ENCODE data around the gene MCOLN3. TPM values are rescaled to one million over a fixed set of nuclear protein-coding genes. Genes with fewer than 3 reads are reported as not detected.

The MCOLN3 gene
- total and polyA plus RNA-seq, 2 experiments from 2014 or later = 3.5 to 4.4 TPM

DNA sequence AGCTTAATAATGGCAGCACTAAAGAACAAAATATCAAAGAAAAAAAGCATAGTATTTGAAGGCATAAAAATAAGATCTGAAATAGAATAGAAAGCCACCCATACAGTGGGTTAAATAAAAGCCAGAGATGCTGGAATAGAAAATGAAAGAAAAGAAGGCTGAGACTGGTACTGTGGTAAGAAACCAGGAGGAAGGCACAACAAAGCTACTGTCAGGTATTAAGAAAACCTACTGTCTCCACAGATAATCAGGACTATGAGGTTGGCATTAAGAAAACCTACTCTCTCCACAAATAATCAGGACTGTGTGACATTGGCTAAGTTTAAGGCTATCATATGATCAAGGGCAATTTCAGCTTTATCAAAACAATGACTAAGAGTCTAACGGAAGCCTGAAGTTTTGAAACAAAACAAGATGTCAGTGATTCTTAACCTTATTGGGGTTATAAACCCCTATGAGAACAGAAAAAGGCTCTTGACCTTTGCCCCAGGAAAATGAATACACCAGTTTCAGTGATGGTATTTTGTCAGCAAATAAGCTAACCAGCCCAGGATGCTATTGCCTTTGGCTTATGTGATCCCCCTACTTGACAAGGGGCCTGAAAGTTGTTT, 75.8 kb downstream of the MCOLN3 start:
- TF ChIP-seq, protein P1, sequence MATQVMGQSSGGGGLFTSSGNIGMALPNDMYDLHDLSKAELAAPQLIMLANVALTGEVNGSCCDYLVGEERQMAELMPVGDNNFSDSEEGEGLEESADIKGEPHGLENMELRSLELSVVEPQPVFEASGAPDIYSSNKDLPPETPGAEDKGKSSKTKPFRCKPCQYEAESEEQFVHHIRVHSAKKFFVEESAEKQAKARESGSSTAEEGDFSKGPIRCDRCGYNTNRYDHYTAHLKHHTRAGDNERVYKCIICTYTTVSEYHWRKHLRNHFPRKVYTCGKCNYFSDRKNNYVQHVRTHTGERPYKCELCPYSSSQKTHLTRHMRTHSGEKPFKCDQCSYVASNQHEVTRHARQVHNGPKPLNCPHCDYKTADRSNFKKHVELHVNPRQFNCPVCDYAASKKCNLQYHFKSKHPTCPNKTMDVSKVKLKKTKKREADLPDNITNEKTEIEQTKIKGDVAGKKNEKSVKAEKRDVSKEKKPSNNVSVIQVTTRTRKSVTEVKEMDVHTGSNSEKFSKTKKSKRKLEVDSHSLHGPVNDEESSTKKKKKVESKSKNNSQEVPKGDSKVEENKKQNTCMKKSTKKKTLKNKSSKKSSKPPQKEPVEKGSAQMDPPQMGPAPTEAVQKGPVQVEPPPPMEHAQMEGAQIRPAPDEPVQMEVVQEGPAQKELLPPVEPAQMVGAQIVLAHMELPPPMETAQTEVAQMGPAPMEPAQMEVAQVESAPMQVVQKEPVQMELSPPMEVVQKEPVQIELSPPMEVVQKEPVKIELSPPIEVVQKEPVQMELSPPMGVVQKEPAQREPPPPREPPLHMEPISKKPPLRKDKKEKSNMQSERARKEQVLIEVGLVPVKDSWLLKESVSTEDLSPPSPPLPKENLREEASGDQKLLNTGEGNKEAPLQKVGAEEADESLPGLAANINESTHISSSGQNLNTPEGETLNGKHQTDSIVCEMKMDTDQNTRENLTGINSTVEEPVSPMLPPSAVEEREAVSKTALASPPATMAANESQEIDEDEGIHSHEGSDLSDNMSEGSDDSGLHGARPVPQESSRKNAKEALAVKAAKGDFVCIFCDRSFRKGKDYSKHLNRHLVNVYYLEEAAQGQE (IDR thresholded peaks at IDR 0.05; ENCODE audit: unreplicated experiment) = no peak
- TF ChIP-seq NANOG (IDR thresholded peaks at IDR 0.05; ENCODE audit: borderline replicate concordance) = no peak
- no peak for TF ChIP-seq ZNF114 (CRISPR knock-in tag; IDR thresholded peaks at IDR 0.05)
- TF ChIP-seq, protein P2, sequence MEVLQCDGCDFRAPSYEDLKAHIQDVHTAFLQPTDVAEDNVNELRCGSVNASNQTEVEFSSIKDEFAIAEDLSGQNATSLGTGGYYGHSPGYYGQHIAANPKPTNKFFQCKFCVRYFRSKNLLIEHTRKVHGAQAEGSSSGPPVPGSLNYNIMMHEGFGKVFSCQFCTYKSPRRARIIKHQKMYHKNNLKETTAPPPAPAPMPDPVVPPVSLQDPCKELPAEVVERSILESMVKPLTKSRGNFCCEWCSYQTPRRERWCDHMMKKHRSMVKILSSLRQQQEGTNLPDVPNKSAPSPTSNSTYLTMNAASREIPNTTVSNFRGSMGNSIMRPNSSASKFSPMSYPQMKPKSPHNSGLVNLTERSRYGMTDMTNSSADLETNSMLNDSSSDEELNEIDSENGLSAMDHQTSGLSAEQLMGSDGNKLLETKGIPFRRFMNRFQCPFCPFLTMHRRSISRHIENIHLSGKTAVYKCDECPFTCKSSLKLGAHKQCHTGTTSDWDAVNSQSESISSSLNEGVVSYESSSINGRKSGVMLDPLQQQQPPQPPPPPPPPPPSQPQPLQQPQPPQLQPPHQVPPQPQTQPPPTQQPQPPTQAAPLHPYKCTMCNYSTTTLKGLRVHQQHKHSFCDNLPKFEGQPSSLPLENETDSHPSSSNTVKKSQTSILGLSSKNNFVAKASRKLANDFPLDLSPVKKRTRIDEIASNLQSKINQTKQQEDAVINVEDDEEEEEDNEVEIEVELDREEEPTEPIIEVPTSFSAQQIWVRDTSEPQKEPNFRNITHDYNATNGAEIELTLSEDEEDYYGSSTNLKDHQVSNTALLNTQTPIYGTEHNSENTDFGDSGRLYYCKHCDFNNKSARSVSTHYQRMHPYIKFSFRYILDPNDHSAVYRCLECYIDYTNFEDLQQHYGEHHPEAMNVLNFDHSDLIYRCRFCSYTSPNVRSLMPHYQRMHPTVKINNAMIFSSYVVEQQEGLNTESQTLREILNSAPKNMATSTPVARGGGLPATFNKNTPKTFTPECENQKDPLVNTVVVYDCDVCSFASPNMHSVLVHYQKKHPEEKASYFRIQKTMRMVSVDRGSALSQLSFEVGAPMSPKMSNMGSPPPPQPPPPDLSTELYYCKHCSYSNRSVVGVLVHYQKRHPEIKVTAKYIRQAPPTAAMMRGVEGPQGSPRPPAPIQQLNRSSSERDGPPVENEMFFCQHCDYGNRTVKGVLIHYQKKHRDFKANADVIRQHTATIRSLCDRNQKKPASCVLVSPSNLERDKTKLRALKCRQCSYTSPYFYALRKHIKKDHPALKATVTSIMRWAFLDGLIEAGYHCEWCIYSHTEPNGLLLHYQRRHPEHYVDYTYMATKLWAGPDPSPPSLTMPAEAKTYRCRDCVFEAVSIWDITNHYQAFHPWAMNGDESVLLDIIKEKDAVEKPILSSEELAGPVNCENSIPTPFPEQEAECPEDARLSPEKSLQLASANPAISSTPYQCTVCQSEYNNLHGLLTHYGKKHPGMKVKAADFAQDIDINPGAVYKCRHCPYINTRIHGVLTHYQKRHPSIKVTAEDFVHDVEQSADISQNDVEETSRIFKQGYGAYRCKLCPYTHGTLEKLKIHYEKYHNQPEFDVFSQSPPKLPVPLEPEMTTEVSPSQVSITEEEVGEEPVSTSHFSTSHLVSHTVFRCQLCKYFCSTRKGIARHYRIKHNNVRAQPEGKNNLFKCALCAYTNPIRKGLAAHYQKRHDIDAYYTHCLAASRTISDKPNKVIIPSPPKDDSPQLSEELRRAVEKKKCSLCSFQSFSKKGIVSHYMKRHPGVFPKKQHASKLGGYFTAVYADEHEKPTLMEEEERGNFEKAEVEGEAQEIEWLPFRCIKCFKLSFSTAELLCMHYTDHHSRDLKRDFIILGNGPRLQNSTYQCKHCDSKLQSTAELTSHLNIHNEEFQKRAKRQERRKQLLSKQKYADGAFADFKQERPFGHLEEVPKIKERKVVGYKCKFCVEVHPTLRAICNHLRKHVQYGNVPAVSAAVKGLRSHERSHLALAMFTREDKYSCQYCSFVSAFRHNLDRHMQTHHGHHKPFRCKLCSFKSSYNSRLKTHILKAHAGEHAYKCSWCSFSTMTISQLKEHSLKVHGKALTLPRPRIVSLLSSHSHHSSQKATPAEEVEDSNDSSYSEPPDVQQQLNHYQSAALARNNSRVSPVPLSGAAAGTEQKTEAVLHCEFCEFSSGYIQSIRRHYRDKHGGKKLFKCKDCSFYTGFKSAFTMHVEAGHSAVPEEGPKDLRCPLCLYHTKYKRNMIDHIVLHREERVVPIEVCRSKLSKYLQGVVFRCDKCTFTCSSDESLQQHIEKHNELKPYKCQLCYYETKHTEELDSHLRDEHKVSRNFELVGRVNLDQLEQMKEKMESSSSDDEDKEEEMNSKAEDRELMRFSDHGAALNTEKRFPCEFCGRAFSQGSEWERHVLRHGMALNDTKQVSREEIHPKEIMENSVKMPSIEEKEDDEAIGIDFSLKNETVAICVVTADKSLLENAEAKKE (CRISPR knock-in tag; IDR thresholded peaks at IDR 0.05) = no peak
- TF ChIP-seq JUNB (IDR thresholded peaks at IDR 0.05; ENCODE audit: unreplicated experiment) = no peak
- TF ChIP-seq POLR2AphosphoS5 (IDR thresholded peaks at IDR 0.05; ENCODE audit: low read depth) = no peak
- TF ChIP-seq STAT1 (IDR thresholded peaks at IDR 0.05; ENCODE audit: unreplicated experiment) = no peak
- TF ChIP-seq, protein P3, sequence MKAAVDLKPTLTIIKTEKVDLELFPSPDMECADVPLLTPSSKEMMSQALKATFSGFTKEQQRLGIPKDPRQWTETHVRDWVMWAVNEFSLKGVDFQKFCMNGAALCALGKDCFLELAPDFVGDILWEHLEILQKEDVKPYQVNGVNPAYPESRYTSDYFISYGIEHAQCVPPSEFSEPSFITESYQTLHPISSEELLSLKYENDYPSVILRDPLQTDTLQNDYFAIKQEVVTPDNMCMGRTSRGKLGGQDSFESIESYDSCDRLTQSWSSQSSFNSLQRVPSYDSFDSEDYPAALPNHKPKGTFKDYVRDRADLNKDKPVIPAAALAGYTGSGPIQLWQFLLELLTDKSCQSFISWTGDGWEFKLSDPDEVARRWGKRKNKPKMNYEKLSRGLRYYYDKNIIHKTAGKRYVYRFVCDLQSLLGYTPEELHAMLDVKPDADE (IDR thresholded peaks at IDR 0.05) = no peak
- TF ChIP-seq CREB1 (CRISPR knock-in tag; IDR thresholded peaks at IDR 0.05; ENCODE audit: low read depth) = no peak
- no peak for TF ChIP-seq EZH2 (IDR thresholded peaks at IDR 0.05; ENCODE audit: low read depth, unreplicated experiment)
- TF ChIP-seq, protein P4, sequence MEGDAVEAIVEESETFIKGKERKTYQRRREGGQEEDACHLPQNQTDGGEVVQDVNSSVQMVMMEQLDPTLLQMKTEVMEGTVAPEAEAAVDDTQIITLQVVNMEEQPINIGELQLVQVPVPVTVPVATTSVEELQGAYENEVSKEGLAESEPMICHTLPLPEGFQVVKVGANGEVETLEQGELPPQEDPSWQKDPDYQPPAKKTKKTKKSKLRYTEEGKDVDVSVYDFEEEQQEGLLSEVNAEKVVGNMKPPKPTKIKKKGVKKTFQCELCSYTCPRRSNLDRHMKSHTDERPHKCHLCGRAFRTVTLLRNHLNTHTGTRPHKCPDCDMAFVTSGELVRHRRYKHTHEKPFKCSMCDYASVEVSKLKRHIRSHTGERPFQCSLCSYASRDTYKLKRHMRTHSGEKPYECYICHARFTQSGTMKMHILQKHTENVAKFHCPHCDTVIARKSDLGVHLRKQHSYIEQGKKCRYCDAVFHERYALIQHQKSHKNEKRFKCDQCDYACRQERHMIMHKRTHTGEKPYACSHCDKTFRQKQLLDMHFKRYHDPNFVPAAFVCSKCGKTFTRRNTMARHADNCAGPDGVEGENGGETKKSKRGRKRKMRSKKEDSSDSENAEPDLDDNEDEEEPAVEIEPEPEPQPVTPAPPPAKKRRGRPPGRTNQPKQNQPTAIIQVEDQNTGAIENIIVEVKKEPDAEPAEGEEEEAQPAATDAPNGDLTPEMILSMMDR (conservative IDR thresholded peaks at IDR 0.05; ENCODE audit: low read depth in 2 of 2) = no peak
- TF ChIP-seq EZH2phosphoT487 (IDR thresholded peaks at IDR 0.05; ENCODE audit: unreplicated experiment) = no peak
- peaks cover 4% of the 10 kb centered on the region; the same call in 1 of the 3 replicates for H3K4me1 Mint-ChIP-seq
- Histone ChIP-seq H3K4me3 (no peak overlapping the region), H3F3A (replicated peaks; ENCODE audit: low read depth) (no peaks in the 10 kb centered on the region), H4K20me1 (replicated peaks; ENCODE audit: insufficient read depth) (no peaks in the 10 kb centered on the region; the same call in 1 of the 2 replicates), H3K79me2 (replicated peaks; ENCODE audit: insufficient read depth) (no peaks in the 10 kb centered on the region), H3K4me2 (no peak overlapping the region), H3K27me3 (ENCODE audit: insufficient read depth) (no peaks in the 10 kb centered on the region), H3K27ac (ENCODE audit: low read depth) (no peak overlapping the region), H3K36me3 (ENCODE audit: insufficient read depth) (no peaks in the 10 kb centered on the region), H3K9me2 (ENCODE audit: insufficient read depth) (no peaks in the 10 kb centered on the region), H2AFZ (no peak overlapping the region), H3K4me1 (ENCODE audit: insufficient read depth) (no peaks in the 10 kb centered on the region)
- no peaks in the 10 kb centered on the region for H3K9me3 Mint-ChIP-seq
- no peak overlapping the region for H3K4me3 Mint-ChIP-seq
- H3K27ac Mint-ChIP-seq = no peak overlapping the region
- H3K36me3 Mint-ChIP-seq (ENCODE audit: low read depth) = no peaks in the 10 kb centered on the region
- no peak for ATAC-seq
- DNase-seq (ENCODE audit: low spot score) = no peak
- H3K27me3 Mint-ChIP-seq (ENCODE audit: insufficient read depth, low read depth, poor library complexity) = peaks cover 2% of the 10 kb centered on the region
